SH-SY5Y (cell line): ENCODE results near the gene S1PR2.

Experiments used
- GATA2 ChIP-seq: IDR thresholded peaks from 2 replicates; pipeline ENCODE4 v1.6.1; 2011; ENCODE audit warnings: mild to moderate bottlenecking, low read depth, low read length
- GATA3 ChIP-seq: IDR thresholded peaks from 2 replicates; pipeline ENCODE4 v1.6.1; 2011; ENCODE audit warnings: low read depth, mild to moderate bottlenecking, low read length, moderate library complexity

DNA sequence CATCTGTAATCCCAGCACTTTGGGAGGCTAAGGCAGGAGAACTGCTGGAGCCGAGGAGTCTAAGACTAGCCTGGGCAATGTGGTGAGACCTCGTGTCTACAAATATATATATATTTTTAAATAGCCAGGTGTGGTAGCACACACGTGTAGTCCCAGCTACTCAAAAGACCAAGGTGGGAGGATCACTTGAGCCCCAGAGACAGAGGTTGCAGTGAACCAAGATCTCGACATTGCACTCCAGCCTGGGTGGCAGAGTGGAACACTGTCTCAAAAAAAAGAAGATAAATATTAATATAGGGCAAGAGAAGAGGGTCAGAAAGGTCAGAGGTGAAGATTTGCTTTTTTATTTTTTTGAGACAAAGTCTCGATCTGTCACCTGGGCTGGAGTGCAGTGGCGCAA lies 15.4 kb upstream of the S1PR2 start:
- TF ChIP-seq GATA2 (no peak), GATA3 (no peak)
